GM23248 (cell line): ENCODE results near the gene ZNF536. TPM values are rescaled to one million over a fixed set of nuclear protein-coding genes. Genes with fewer than 3 reads are reported as not detected.

Experiments used
- DNase-seq: peaks from one replicate; pipeline ENCODE4 v3.0.0-alpha.2; 2015
- H2AFZ ChIP-seq: fragments of 200-600 bp; sonication (generic); 2 replicates; pipeline ENCODE4 v1.6.1; 2016; ENCODE audit warnings: antibody characterized with exemption
- H3F3A ChIP-seq: fragments of 200-600 bp; sonication (generic); 2 replicates; pipeline ENCODE4 v1.6.1; 2016; ENCODE audit warnings: mild to moderate bottlenecking, antibody characterized with exemption, mixed run types; ENCODE audit not compliant: insufficient read depth
- H3K27ac ChIP-seq: fragments of 200-600 bp; sonication (generic); 2 replicates; pipeline ENCODE4 v1.5.1; 2016; ENCODE audit warnings: mild to moderate bottlenecking
- H3K27me3 ChIP-seq: fragments of 200-600 bp; sonication (generic); replicated peaks from 2 replicates; pipeline ENCODE4 v1.6.1; 2016; ENCODE audit warnings: mild to moderate bottlenecking; ENCODE audit not compliant: insufficient read depth
- H3K36me3 ChIP-seq: fragments of 200-600 bp; sonication (generic); 2 replicates; pipeline ENCODE4 v1.6.1; 2016; ENCODE audit warnings: low read depth, mild to moderate bottlenecking
- H3K4me1 ChIP-seq: fragments of 200-600 bp; sonication (generic); 2 replicates; pipeline ENCODE4 v1.6.1; 2016; ENCODE audit warnings: mild to moderate bottlenecking; ENCODE audit not compliant: insufficient read depth
- H3K4me2 ChIP-seq: fragments of 200-600 bp; sonication (generic); one replicate; pipeline ENCODE4 v1.6.1; 2016; ENCODE audit warnings: mild to moderate bottlenecking; ENCODE audit not compliant: unreplicated experiment
- H3K4me3 ChIP-seq: fragments of 200-600 bp; sonication (generic); 2 replicates; pipeline ENCODE4 v1.5.1; 2016; ENCODE audit warnings: mild to moderate bottlenecking
- H3K79me2 ChIP-seq: fragments of 200-600 bp; sonication (generic); 2 replicates; pipeline ENCODE4 v1.6.1; 2016; ENCODE audit warnings: mild to moderate bottlenecking; ENCODE audit not compliant: insufficient read depth
- H3K9ac ChIP-seq: fragments of 200-600 bp; sonication (generic); 2 replicates; pipeline ENCODE4 v1.6.1; 2016; ENCODE audit warnings: mild to moderate bottlenecking
- H3K9me2 ChIP-seq: fragments of 200-600 bp; sonication (generic); 2 replicates; pipeline ENCODE4 v1.6.1; 2016; ENCODE audit warnings: mixed run types, mild to moderate bottlenecking, moderate library complexity; ENCODE audit not compliant: insufficient read depth
- H3K9me3 ChIP-seq: fragments of 200-600 bp; sonication (generic); one replicate; pipeline ENCODE4 v1.6.1; 2017; ENCODE audit warnings: low read depth
- H4K20me1 ChIP-seq: fragments of 200-600 bp; sonication (generic); 2 replicates; pipeline ENCODE4 v1.6.0; 2016; ENCODE audit not compliant: insufficient read depth
- EZH2 ChIP-seq: fragments of 200-600 bp; sonication (generic); IDR thresholded peaks from 2 replicates; pipeline ENCODE4 v1.6.1; 2018; ENCODE audit warnings: antibody characterized with exemption, mild to moderate bottlenecking; ENCODE audit not compliant: insufficient read depth, poor library complexity, severe bottlenecking
- EZH2phosphoT487 ChIP-seq: fragments of 200-600 bp; sonication (generic); IDR thresholded peaks from 2 replicates; pipeline ENCODE4 v1.6.1; 2018; ENCODE audit warnings: antibody characterized with exemption, moderate library complexity, mild to moderate bottlenecking, low read depth; ENCODE audit not compliant: insufficient read depth
- WGBS, 2 experiments: methylation state at CpG; one replicate each; pipeline ENCODE4 v1.1.6; 2015 to 2017; ENCODE audit warnings: low lambda C conversion rate in 2 of 2, low coverage in 1 of 2; ENCODE audit errors: missing lambda C conversion rate in 2 of 2; 5-methylcytosine and 5-hydroxymethylcytosine counted together
- in situ Hi-C: fragments of 300-500 bp; cut with MboI; formaldehyde crosslinking; loops from 2 replicates; pipeline ENCODE4 v1.15.0; 2020
- polyA plus RNA-seq: library from polyadenylated mRNA; unstranded; fragments of >200 nt; fragmentation: Nextera tagmentation; extraction: Ambion mirVana; gene quantifications from 2 replicates; pipeline ENCODE4 v1.2.1, GENCODE V29; 2016
- total RNA-seq: library from RNA; depleted of rRNA; stranded (reverse); fragments of >200 nt; shearing (Covaris generic); gene quantifications from 2 replicates; pipeline ENCODE4 v1.2.3, GENCODE V29; 2014

ZNF536 gene
- total and polyA plus RNA-seq, 2 experiments from 2014 or later = 0.35 to 0.43 TPM

DNA sequence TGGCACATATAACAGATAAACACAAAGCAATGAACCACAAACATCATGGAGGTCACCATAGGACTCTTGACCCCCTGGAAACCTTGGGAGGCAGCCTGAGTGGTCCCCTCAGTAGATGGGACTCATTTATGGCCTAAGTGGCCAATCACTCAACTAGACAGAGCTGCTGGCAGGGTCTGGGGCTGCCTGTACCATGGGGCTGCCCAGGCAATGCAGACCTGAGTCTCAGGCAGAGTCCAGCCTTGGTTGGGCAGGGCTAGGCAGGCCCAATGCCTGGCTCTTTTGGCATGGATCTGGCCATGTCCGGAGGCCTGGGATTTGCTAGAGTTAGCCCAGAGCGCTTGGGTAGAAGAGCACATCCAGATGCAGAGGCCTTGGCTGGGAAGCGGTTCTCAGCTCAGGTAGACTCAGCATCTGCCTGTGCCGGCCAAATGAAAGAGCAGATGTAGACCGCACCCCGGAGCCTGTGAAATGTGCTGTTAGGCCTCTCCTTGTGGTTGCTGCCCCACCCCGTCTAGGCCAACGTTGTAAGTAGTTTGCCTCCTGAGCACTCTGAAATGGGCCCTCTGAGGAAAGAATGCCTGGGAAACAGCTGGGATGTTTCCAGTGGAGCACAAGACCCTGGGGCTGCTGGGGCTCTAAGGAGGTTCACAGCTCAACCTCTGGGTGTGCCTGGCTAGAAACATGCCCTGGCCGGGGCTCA is 171.2 kb downstream of the ZNF536 start:
- Histone ChIP-seq H3K36me3 (no peaks in the 10 kb centered on the region), H3K9ac (no peak overlapping the region), H3K9me2 (no peaks in the 10 kb centered on the region), H3K79me2 (no peaks in the 10 kb centered on the region), H3K27me3 (no peaks in the 10 kb centered on the region), H3K27ac (no peak overlapping the region), H3K4me1 (no peaks in the 10 kb centered on the region), H4K20me1 (no peaks in the 10 kb centered on the region), H3F3A (no peaks in the 10 kb centered on the region), H3K4me3 (no peak overlapping the region), H2AFZ (no peak overlapping the region), H3K9me3 (no peaks in the 10 kb centered on the region), H3K4me2 (no peak overlapping the region)
- DNase-seq = no peak
- in situ Hi-C loops = no loop called here
- no peak for TF ChIP-seq EZH2
- TF ChIP-seq EZH2phosphoT487 = no peak
- WGBS, 2 experiments = 65 to 69% methylated on average over 9 of the region's 9 CpGs

DNA sequence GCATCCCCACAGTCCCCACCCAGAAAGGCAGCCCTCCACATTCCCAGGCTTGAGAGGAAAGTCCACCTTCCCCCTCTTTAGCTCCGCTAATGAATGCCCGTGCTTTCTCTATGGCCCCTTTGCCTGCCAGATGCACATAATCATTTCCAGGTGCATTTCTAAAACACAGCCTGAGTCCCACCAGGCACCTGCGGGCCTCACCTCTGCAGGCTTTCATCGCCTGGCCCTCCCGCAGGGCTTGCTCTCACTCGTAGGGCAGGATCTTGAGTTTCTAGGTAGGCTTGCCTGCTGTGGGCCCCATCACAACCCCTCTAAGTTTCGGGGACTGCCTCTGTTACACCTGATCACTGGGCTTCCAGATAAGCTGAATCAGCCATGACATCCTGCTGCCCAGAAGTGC is 173.6 kb downstream of the ZNF536 start:
- no peak for DNase-seq
- Histone ChIP-seq H4K20me1 (no peaks in the 10 kb centered on the region), H3K27me3 (no peaks in the 10 kb centered on the region), H3K27ac (no peak overlapping the region), H3K4me3 (no peak overlapping the region), H3K9me3 (no peaks in the 10 kb centered on the region), H2AFZ (no peak overlapping the region), H3F3A (no peaks in the 10 kb centered on the region), H3K4me2 (no peak overlapping the region), H3K9me2 (no peaks in the 10 kb centered on the region), H3K36me3 (no peaks in the 10 kb centered on the region), H3K4me1 (no peaks in the 10 kb centered on the region), H3K79me2 (no peaks in the 10 kb centered on the region), H3K9ac (no peak overlapping the region)
- 74 to 75% methylated on average over 7 of the region's 7 CpGs for WGBS, 2 experiments
- in situ Hi-C loops = no loop called here
- TF ChIP-seq EZH2 = no peak
- no peak for TF ChIP-seq EZH2phosphoT487

DNA sequence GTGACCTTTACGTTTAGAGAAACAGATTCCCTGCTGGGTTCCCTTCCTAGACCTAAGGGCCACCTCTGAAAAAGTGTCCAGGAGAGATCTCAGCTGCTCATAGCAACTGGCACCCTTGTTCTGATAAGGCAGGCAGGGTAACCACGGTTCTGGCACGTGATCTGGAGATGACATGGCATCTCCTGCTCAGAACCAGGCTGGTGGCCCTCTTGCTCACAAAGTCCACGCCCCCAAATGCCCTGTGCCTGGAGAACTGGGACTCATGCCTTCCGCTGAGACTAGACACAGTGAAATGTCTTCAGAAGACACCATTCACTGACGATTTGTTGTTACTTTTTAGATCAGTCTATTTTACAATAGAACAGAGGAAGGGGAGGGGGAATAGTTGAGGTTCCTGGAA is 174.1 kb downstream of the ZNF536 start:
- Histone ChIP-seq H4K20me1 (no peaks in the 10 kb centered on the region), H3K4me1 (no peaks in the 10 kb centered on the region), H3F3A (no peaks in the 10 kb centered on the region), H3K36me3 (no peaks in the 10 kb centered on the region), H2AFZ (no peak overlapping the region), H3K27ac (no peak overlapping the region), H3K9me2 (no peaks in the 10 kb centered on the region), H3K79me2 (no peaks in the 10 kb centered on the region), H3K4me2 (no peak overlapping the region), H3K4me3 (no peak overlapping the region), H3K9ac (no peak overlapping the region), H3K27me3 (no peaks in the 10 kb centered on the region), H3K9me3 (no peaks in the 10 kb centered on the region)
- no peak for DNase-seq
- WGBS, 2 experiments = 50 to 52% methylated on average over 6 of the region's 6 CpGs
- TF ChIP-seq EZH2 (no peak), EZH2phosphoT487 (no peak)
- in situ Hi-C loops = no loop called here

DNA sequence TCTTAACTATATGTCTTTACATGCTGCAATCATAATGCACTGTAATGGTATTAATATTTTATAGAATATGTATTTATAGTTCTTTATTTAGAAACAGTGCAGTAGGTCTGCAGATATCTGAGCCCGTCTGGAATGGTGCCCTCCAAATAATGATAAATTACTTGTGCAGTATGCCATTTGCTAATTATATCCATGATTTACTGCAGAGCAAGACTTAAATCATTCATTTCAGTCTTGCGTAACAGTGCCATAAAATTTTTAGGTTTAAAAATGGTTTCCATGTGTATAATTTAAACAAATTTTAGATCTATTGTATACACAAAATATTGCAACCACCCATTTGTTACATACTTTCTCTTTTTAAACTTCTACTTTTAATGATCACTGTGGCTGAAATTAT is 175.1 kb downstream of the ZNF536 start:
- no peak for TF ChIP-seq EZH2
- no peak for TF ChIP-seq EZH2phosphoT487
- no peak for DNase-seq
- H4K20me1 ChIP-seq = no peaks in the 10 kb centered on the region
- H2AFZ ChIP-seq = no peak overlapping the region
- 56 to 58% methylated on average over 2 of the region's 2 CpGs for WGBS, 2 experiments
- no peaks in the 10 kb centered on the region for H3K36me3 ChIP-seq
- H3F3A ChIP-seq = no peaks in the 10 kb centered on the region
- no peaks in the 10 kb centered on the region for H3K9me2 ChIP-seq
- H3K79me2 ChIP-seq = no peaks in the 10 kb centered on the region
- no peak overlapping the region for H3K4me3 ChIP-seq
- H3K9ac ChIP-seq = no peak overlapping the region
- H3K27me3 ChIP-seq = no peaks in the 10 kb centered on the region
- no peaks in the 10 kb centered on the region for H3K9me3 ChIP-seq
- in situ Hi-C loops = no loop called here
- no peaks in the 10 kb centered on the region for H3K4me1 ChIP-seq
- H3K4me2 ChIP-seq = no peak overlapping the region
- H3K27ac ChIP-seq = no peak overlapping the region
